ENCODE data around the gene PLCB1.

The PLCB1 gene

GRCh38 chr20:8212286-8212685 is 80.2 kb downstream of the PLCB1 start:
- Histone ChIP-seq H3K4me2 (ENCODE audit: low read depth, low read length, poor library complexity, severe bottlenecking) (no peak overlapping the region), H3F3A (ENCODE audit: low read depth) (no peaks in the 10 kb centered on the region), H3K36me3 (ENCODE audit: insufficient read depth, low read length) (no peaks in the 10 kb centered on the region), H3K9me3 (ENCODE audit: insufficient read depth, low read depth, low read length) (no peaks in the 10 kb centered on the region), H3K4me1 (ENCODE audit: insufficient read depth, low read length, poor library complexity, severe bottlenecking) (peaks cover 79% of the 10 kb centered on the region), H3K4me3 (ENCODE audit: low read length, poor library complexity, severe bottlenecking) (no peak overlapping the region), H3K79me2 (ENCODE audit: insufficient read depth, low read length) (peaks cover 50% of the 10 kb centered on the region), H4K20me1 (ENCODE audit: insufficient read depth, low read length, poor library complexity, severe bottlenecking) (no peaks in the 10 kb centered on the region), H2AFZ (ENCODE audit: low read length) (no peak overlapping the region), H3K9ac (ENCODE audit: low read depth, low read length, poor library complexity, severe bottlenecking) (no peak overlapping the region), H3K27me3 (ENCODE audit: insufficient read depth, low read length, poor library complexity, severe bottlenecking) (no peaks in the 10 kb centered on the region), H3K9me2 (replicated peaks; ENCODE audit: low read depth, low read length) (no peaks in the 10 kb centered on the region)
- TF ChIP-seq EZH2phosphoT487 (IDR thresholded peaks at IDR 0.05; ENCODE audit: borderline replicate concordance) (no peak), CTCF (conservative IDR thresholded peaks at IDR 0.05; ENCODE audit: low read length) (no peak)

GRCh38 chr20:8213270-8213669 is 81.2 kb downstream of the PLCB1 start:
- Histone ChIP-seq H2AFZ (ENCODE audit: low read length) (peak overlapping the region; percentile 57; the same call in 1 of the 2 replicates), H3K9me3 (ENCODE audit: insufficient read depth, low read depth, low read length) (no peaks in the 10 kb centered on the region), H3K9me2 (replicated peaks; ENCODE audit: low read depth, low read length) (no peaks in the 10 kb centered on the region), H3K4me3 (ENCODE audit: low read length, poor library complexity, severe bottlenecking) (peak overlapping the region; percentile 67), H4K20me1 (ENCODE audit: insufficient read depth, low read length, poor library complexity, severe bottlenecking) (no peaks in the 10 kb centered on the region), H3K79me2 (ENCODE audit: insufficient read depth, low read length) (peaks cover 43% of the 10 kb centered on the region; the same call in 1 of the 2 replicates), H3K9ac (ENCODE audit: low read depth, low read length, poor library complexity, severe bottlenecking) (peak overlapping the region; percentile 63), H3K4me1 (ENCODE audit: insufficient read depth, low read length, poor library complexity, severe bottlenecking) (peaks cover 75% of the 10 kb centered on the region), H3K4me2 (ENCODE audit: low read depth, low read length, poor library complexity, severe bottlenecking) (peak overlapping the region; percentile 84), H3K36me3 (ENCODE audit: insufficient read depth, low read length) (no peaks in the 10 kb centered on the region), H3K27me3 (ENCODE audit: insufficient read depth, low read length, poor library complexity, severe bottlenecking) (no peaks in the 10 kb centered on the region), H3F3A (ENCODE audit: low read depth) (no peaks in the 10 kb centered on the region)
- TF ChIP-seq EZH2phosphoT487 (IDR thresholded peaks at IDR 0.05; ENCODE audit: borderline replicate concordance) (no peak), CTCF (conservative IDR thresholded peaks at IDR 0.05; ENCODE audit: low read length) (no peak)

DNA sequence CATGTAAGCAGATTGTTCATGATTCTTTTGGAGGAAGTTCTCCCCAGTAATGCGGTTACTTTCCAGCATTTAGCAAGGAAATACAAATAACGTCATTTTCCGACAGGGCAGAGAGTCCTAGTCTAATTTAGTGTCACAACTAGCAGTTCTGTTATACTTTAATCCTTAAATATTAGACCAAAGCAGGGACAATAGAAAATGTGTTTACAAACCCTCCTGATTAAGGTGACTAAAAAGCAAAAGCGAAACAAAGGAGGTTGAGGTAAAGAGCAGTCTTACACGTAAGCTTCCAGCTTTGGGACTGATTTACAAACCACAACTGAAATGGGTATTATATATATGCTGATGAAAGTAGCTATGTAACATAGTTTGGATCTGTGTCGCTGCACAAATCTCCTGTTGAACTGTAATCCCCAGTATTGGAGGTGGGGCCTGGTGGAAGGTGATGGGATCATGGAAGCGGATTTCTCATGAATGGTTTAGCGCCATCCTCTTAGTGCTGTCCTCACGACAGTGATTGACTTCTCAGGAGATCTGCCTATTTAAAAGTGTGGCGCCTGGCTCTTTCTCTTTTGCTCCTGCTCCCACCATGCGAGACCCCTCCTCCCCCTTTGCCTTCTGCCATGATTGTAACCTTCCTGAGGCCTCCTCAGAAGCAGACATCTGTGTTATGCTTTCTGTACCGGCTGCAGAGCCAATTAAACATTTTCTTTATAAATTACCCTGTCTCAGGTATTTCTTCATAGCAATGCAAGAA is 81.9 kb downstream of the PLCB1 start:
- TF ChIP-seq CTCF (conservative IDR thresholded peaks at IDR 0.05; ENCODE audit: low read length) (no peak), EZH2phosphoT487 (IDR thresholded peaks at IDR 0.05; ENCODE audit: borderline replicate concordance) (no peak)
- peak overlapping the region; percentile 57; the same call in 1 of the 2 replicates for H2AFZ ChIP-seq (ENCODE audit: low read length)
- peak overlapping the region; percentile 67 for H3K4me3 ChIP-seq (ENCODE audit: low read length, poor library complexity, severe bottlenecking)
- H3K36me3 ChIP-seq (ENCODE audit: insufficient read depth, low read length), result no peaks in the 10 kb centered on the region
- no peaks in the 10 kb centered on the region for H4K20me1 ChIP-seq (ENCODE audit: insufficient read depth, low read length, poor library complexity, severe bottlenecking)
- peaks cover 69% of the 10 kb centered on the region for H3K4me1 ChIP-seq (ENCODE audit: insufficient read depth, low read length, poor library complexity, severe bottlenecking)
- peak overlapping the region; percentile 84 for H3K4me2 ChIP-seq (ENCODE audit: low read depth, low read length, poor library complexity, severe bottlenecking)
- peak overlapping the region; percentile 63 for H3K9ac ChIP-seq (ENCODE audit: low read depth, low read length, poor library complexity, severe bottlenecking)
- no peaks in the 10 kb centered on the region for H3K9me3 ChIP-seq (ENCODE audit: insufficient read depth, low read depth, low read length)
- H3K27me3 ChIP-seq (ENCODE audit: insufficient read depth, low read length, poor library complexity, severe bottlenecking), result no peaks in the 10 kb centered on the region
- no peaks in the 10 kb centered on the region for H3F3A ChIP-seq (ENCODE audit: low read depth)
- peaks cover 43% of the 10 kb centered on the region; the same call in 1 of the 2 replicates for H3K79me2 ChIP-seq (ENCODE audit: insufficient read depth, low read length)
- no peaks in the 10 kb centered on the region for H3K9me2 ChIP-seq (replicated peaks; ENCODE audit: low read depth, low read length)
